ENCODE results near the gene YBEY. TPM values are rescaled to one million over a fixed set of nuclear protein-coding genes. Genes with fewer than 3 reads are reported as not detected.

The YBEY gene
- polyA plus RNA-seq, 1 donor from 2014 or later, result 88.4 TPM

GRCh38 chr21:46304437-46304836 lies 18.3 kb downstream of the YBEY start:
- H3K36me3 ChIP-seq (ENCODE audit: insufficient read depth, low read length), result no peaks in the 10 kb centered on the region
- no peaks in the 10 kb centered on the region for H3K9me3 ChIP-seq (ENCODE audit: low read length)
- no peak overlapping the region for H3K9ac ChIP-seq (ENCODE audit: low read length)
- no peak overlapping the region for H2AFZ ChIP-seq (ENCODE audit: low read depth, low read length)
- H3F3A ChIP-seq (ENCODE audit: insufficient read depth, low read length, poor library complexity, severe bottlenecking), result no peaks in the 10 kb centered on the region
- H3K27me3 ChIP-seq (ENCODE audit: insufficient read depth, low read depth, low read length), result no peaks in the 10 kb centered on the region
- H3K4me2 ChIP-seq (ENCODE audit: low read length), result no peak overlapping the region
- H3K4me3 ChIP-seq (ENCODE audit: low read length), result no peak overlapping the region
- H3K27ac ChIP-seq (ENCODE audit: low read length), result no peak overlapping the region
- H4K20me1 ChIP-seq (ENCODE audit: insufficient read depth), result no peaks in the 10 kb centered on the region
- H3K9me2 ChIP-seq (ENCODE audit: insufficient read depth, low read length), result no peaks in the 10 kb centered on the region
- TF ChIP-seq POLR2AphosphoS5 (IDR thresholded peaks at IDR 0.05), result no peak
- no peak for TF ChIP-seq EZH2 (IDR thresholded peaks at IDR 0.05; ENCODE audit: borderline replicate concordance, insufficient read depth, low read length, poor library complexity, severe bottlenecking)
- TF ChIP-seq REST (IDR thresholded peaks at IDR 0.05; ENCODE audit: borderline replicate concordance), result no peak
- no peak for TF ChIP-seq TAF1 (IDR thresholded peaks at IDR 0.05; ENCODE audit: low read depth)
- no peak for TF ChIP-seq SMC3 (conservative IDR thresholded peaks at IDR 0.05; ENCODE audit: poor library complexity)
- no peak for TF ChIP-seq MXI1 (conservative IDR thresholded peaks at IDR 0.05; ENCODE audit: poor library complexity, severe bottlenecking)
- TF ChIP-seq EP300 (conservative IDR thresholded peaks at IDR 0.05; ENCODE audit: poor library complexity, severe bottlenecking), result no peak
- no peak for TF ChIP-seq CTCF (IDR thresholded peaks at IDR 0.05; ENCODE audit: poor library complexity, severe bottlenecking)
- no peak for TF ChIP-seq RAD21 (conservative IDR thresholded peaks at IDR 0.05)
- H3K79me2 ChIP-seq (replicated peaks; ENCODE audit: insufficient read depth, low read length), result no peaks in the 10 kb centered on the region

- no peak overlapping the region for H3K4me3 ChIP-seq (ENCODE audit: low read length)
- H3K27me3 ChIP-seq (ENCODE audit: insufficient read depth, low read depth, low read length), result no peaks in the 10 kb centered on the region
- no peak overlapping the region for H3K27ac ChIP-seq (ENCODE audit: low read length)
- H3K4me2 ChIP-seq (ENCODE audit: low read length), result no peak overlapping the region
- H3K9me3 ChIP-seq (ENCODE audit: low read length), result no peaks in the 10 kb centered on the region
- no peak overlapping the region for H3K9ac ChIP-seq (ENCODE audit: low read length)
- no peaks in the 10 kb centered on the region for H4K20me1 ChIP-seq (ENCODE audit: insufficient read depth)
- H3K9me2 ChIP-seq (ENCODE audit: insufficient read depth, low read length), result no peaks in the 10 kb centered on the region
- no peaks in the 10 kb centered on the region for H3F3A ChIP-seq (ENCODE audit: insufficient read depth, low read length, poor library complexity, severe bottlenecking)
- H3K36me3 ChIP-seq (ENCODE audit: insufficient read depth, low read length), result no peaks in the 10 kb centered on the region
- H3K79me2 ChIP-seq (replicated peaks; ENCODE audit: insufficient read depth, low read length), result no peaks in the 10 kb centered on the region
- TF ChIP-seq TAF1 (IDR thresholded peaks at IDR 0.05; ENCODE audit: low read depth) (no peak), CTCF (IDR thresholded peaks at IDR 0.05; ENCODE audit: poor library complexity, severe bottlenecking) (no peak), REST (IDR thresholded peaks at IDR 0.05; ENCODE audit: borderline replicate concordance) (no peak), RAD21 (conservative IDR thresholded peaks at IDR 0.05) (no peak), SMC3 (conservative IDR thresholded peaks at IDR 0.05; ENCODE audit: poor library complexity) (no peak), EP300 (conservative IDR thresholded peaks at IDR 0.05; ENCODE audit: poor library complexity, severe bottlenecking) (no peak), POLR2AphosphoS5 (IDR thresholded peaks at IDR 0.05) (no peak), MXI1 (conservative IDR thresholded peaks at IDR 0.05; ENCODE audit: poor library complexity, severe bottlenecking) (no peak), EZH2 (IDR thresholded peaks at IDR 0.05; ENCODE audit: borderline replicate concordance, insufficient read depth, low read length, poor library complexity, severe bottlenecking) (no peak)
- no peak overlapping the region for H2AFZ ChIP-seq (ENCODE audit: low read depth, low read length)
These were observed 18.8 kb downstream of the YBEY start for GRCh38 chr21:46304955-46305354.

Measured in neural cell (in vitro differentiated cells).